PC-9 (cell line): ENCODE data around the gene HNRNPF.

Experiments
- CTCF ChIP-seq: fragments of 200-600 bp; sonication (generic); conservative IDR thresholded peaks from 2 replicates; pipeline ENCODE4 v1.6.1; 2017; ENCODE audit warnings: mixed run types, antibody characterized with exemption, mild to moderate bottlenecking, moderate library complexity
- EZH2 ChIP-seq: fragments of 200-600 bp; sonication (generic); IDR thresholded peaks from 2 replicates; pipeline ENCODE4 v1.8.0; 2017; ENCODE audit warnings: antibody characterized with exemption, low read depth

GRCh38 chr10:43353495-43354329 is 55.3 kb downstream of the HNRNPF start:
- no peak for TF ChIP-seq CTCF
- TF ChIP-seq EZH2, result no peak
